Skin epidermis (tissue), 12 donors: ENCODE measurements around the gene SRRM1.

Source experiments
- H3K27ac ChIP-seq, 21 experiments: fragments of 200-600 bp; sonication (generic) in 11 of 21; one replicate each; pipeline ENCODE4 v1.5.0; 2020; ENCODE audit warnings: mild to moderate bottlenecking in 3 of 21, inconsistent platforms in 2 of 21, moderate library complexity in 2 of 21
- H3K4me3 ChIP-seq, 7 experiments: fragments of 200-600 bp; sonication (generic) in 2 of 7; one replicate each; pipeline ENCODE4 v1.5.0; 2020; ENCODE audit warnings: inconsistent platforms in 2 of 7, mild to moderate bottlenecking in 2 of 7, moderate library complexity in 1 of 7

Gene SRRM1

GRCh38 chr1:24713176-24713575 is 70.1 kb downstream of the SRRM1 start:
- H3K27ac ChIP-seq: no peak overlapping the region
- no peak overlapping the region for H3K4me3 ChIP-seq

GRCh38 chr1:24713736-24714135 is 70.6 kb downstream of the SRRM1 start:
- H3K27ac ChIP-seq: peak overlapping the region in 1 of 21 experiments; percentile 73
- H3K4me3 ChIP-seq: no peak overlapping the region

GRCh38 chr1:24714859-24715520 is 71.9 kb downstream of the SRRM1 start:
- peak overlapping the region in 5 of 21 experiments; percentile 3 to 73 (median 28) for H3K27ac ChIP-seq
- H3K4me3 ChIP-seq: no peak overlapping the region

- H3K4me3 ChIP-seq: no peak overlapping the region
- H3K27ac ChIP-seq: peak overlapping the region in 2 of 21 experiments; percentile 12 to 73
Observed at GRCh38 chr1:24715658-24716057, 72.6 kb downstream of the SRRM1 start.

GRCh38 chr1:24717887-24718650 is 75.0 kb downstream of the SRRM1 start:
- Histone ChIP-seq H3K27ac (no peak overlapping the region), H3K4me3 (no peak overlapping the region)

DNA sequence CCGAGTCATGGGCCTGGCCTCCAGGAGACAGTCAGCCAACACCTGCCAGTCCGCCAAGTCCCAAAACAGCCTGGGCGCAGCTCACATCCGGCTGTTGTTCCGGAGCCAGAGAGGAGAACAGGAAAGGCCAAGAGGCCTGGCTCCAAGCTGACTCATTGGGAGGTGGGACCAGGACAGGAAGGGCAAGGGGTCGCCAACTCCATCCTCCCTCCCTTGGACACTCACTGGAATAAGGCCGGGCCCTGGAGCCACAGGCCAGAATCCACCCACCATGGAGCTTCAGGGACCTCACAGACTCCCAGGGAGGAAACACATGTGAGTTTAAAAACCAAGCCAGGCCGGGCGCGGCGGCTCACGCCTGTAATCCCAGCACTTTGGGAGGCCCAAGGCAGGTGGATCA is 77.0 kb downstream of the SRRM1 start:
- H3K27ac ChIP-seq: peak overlapping the region in 7 of 21 experiments; percentile 5 to 59 (median 26)
- H3K4me3 ChIP-seq: no peak overlapping the region

- no peak overlapping the region for H3K4me3 ChIP-seq
- no peak overlapping the region for H3K27ac ChIP-seq
Observed at GRCh38 chr1:24721533-24721932, 78.4 kb downstream of the SRRM1 start.

DNA sequence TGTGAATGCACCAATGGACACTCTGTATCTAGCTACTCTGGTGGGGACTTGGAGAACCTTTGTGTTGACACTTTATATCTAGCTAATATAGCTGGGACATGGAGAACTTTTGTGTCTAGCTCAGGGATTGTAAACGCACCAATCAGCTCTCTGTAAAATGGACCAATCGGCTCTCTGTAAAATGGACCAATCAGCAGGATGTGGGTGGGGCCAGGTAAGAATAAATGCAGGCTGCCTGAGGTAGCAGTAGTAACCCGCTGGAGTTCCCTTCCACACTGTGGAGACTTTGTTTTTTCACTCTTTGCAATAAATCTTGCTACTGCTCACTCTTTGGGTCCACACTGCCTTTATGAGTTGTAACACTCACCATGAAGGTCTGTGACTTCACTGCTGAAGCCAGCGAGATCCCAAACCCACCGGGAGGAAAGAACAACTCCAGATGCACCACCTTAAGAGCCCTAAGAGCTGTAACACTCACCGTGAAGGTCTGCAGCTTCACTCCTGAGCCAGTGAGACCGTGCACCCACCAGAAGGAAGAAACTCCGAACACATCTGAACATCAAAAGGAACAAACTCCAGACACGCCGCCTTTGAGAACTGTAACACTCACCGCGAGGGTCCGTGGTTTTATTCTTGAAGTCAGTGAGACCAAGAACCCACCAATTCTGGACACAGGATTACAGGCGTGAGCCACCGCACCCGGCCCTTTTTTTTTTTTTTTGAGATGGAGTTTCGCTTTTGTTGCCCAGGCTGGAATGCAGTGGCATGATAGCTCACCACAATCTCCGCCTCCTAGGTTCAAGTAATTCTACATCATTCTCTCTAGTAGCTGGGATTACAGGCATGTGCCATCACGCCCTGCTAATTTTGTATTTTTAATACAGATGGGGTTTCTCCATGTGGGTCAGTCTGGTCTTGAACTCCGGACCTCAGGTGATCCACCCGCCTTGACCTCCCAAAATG is 79.3 kb downstream of the SRRM1 start:
- Histone ChIP-seq H3K4me3 (peak overlapping the region in 6 of 7 experiments; percentile 13 to 34 (median 18)), H3K27ac (peak overlapping the region in 5 of 21 experiments; percentile 7 to 46 (median 17))
